ENCODE results near the gene PTPRM.

PTPRM gene

DNA sequence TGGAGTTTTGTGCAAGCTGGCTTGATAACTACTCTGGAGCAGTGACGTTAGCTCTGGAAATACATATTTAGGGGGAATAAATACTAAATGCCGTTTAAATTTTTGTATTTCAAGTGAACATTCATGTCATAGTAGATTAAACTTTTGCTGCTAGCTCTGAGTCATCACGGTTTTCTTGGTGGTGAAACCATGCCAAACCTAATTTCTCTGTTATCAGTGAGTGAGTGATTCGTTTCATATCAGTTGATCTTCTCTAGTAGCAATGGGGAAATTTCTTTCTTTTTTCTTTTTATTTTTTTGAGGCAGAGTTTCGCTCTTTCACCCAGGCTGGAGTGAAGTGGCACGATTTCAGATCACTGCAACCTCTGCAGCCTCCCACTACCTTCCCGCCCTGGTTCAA is 211.1 kb downstream of the PTPRM start:
- H4K20me1 ChIP-seq (ENCODE audit: insufficient read depth, low read length): no peaks in the 10 kb centered on the region
- H3K4me3 ChIP-seq (ENCODE audit: low read length): no peak overlapping the region
- no peaks in the 10 kb centered on the region for H3K36me3 ChIP-seq (replicated peaks; ENCODE audit: insufficient read depth, low read length)
- H3F3A ChIP-seq (ENCODE audit: insufficient read depth, low read length): 0 out of 2 replicates have a peak, but pooled peaks cover 6% of the 10 kb centered on the region
- no peaks in the 10 kb centered on the region for H3K9me3 ChIP-seq (replicated peaks; ENCODE audit: insufficient read depth, low read length)
- H2AFZ ChIP-seq (ENCODE audit: low read length): no peak overlapping the region
- H3K9ac ChIP-seq (ENCODE audit: low read length): no peak overlapping the region
- no peak overlapping the region for H3K27ac ChIP-seq (ENCODE audit: low read length)
- no peaks in the 10 kb centered on the region for H3K79me2 ChIP-seq (ENCODE audit: low read length)
- no peaks in the 10 kb centered on the region for H3K9me2 ChIP-seq (replicated peaks; ENCODE audit: insufficient read depth, low read length)
- no peak for TF ChIP-seq EZH2 (optimal IDR thresholded peaks at IDR 0.05; ENCODE audit: low read depth, low read length)
- no peak for TF ChIP-seq EZH2phosphoT487 (IDR thresholded peaks at IDR 0.05; ENCODE audit: low read length)
- TF ChIP-seq, protein P1, sequence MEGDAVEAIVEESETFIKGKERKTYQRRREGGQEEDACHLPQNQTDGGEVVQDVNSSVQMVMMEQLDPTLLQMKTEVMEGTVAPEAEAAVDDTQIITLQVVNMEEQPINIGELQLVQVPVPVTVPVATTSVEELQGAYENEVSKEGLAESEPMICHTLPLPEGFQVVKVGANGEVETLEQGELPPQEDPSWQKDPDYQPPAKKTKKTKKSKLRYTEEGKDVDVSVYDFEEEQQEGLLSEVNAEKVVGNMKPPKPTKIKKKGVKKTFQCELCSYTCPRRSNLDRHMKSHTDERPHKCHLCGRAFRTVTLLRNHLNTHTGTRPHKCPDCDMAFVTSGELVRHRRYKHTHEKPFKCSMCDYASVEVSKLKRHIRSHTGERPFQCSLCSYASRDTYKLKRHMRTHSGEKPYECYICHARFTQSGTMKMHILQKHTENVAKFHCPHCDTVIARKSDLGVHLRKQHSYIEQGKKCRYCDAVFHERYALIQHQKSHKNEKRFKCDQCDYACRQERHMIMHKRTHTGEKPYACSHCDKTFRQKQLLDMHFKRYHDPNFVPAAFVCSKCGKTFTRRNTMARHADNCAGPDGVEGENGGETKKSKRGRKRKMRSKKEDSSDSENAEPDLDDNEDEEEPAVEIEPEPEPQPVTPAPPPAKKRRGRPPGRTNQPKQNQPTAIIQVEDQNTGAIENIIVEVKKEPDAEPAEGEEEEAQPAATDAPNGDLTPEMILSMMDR (IDR thresholded peaks at IDR 0.05; ENCODE audit: low read length): no peak
- peaks cover 17% of the 10 kb centered on the region for H3K4me1 ChIP-seq (ENCODE audit: low read length)
- no peaks in the 10 kb centered on the region for H3K27me3 ChIP-seq (replicated peaks; ENCODE audit: insufficient read depth, low read length)
- DNase-seq: no peak
- H3K4me2 ChIP-seq (ENCODE audit: low read depth, low read length): no peak overlapping the region

DNA sequence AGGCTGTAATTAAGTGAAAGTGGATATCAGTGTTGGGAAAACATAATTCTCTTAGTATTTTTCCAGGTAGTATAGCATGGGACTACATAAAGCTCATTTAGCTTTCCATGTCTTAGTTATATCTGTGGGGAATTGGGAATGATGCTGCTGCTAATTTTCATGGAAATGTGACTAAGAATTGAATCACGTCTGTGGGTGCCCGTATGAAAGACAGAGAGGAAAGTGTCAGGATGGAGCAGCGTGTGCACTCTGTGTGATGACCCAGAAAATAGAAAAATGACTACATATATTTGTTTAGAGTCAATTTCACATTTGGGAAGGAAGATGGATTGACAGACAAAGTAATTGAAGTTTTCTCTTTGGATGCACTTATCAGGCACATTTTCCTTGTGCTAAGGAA is 212.1 kb downstream of the PTPRM start:
- Histone ChIP-seq H3K36me3 (replicated peaks; ENCODE audit: insufficient read depth, low read length) (no peaks in the 10 kb centered on the region), H3K27me3 (replicated peaks; ENCODE audit: insufficient read depth, low read length) (no peaks in the 10 kb centered on the region), H3K9me2 (replicated peaks; ENCODE audit: insufficient read depth, low read length) (no peaks in the 10 kb centered on the region), H3K4me1 (ENCODE audit: low read length) (peaks cover 16% of the 10 kb centered on the region; the same call in 1 of the 2 replicates), H3K9me3 (replicated peaks; ENCODE audit: insufficient read depth, low read length) (no peaks in the 10 kb centered on the region), H3K4me2 (ENCODE audit: low read depth, low read length) (no peak overlapping the region), H3K27ac (ENCODE audit: low read length) (no peak overlapping the region), H3K4me3 (ENCODE audit: low read length) (no peak overlapping the region), H2AFZ (ENCODE audit: low read length) (no peak overlapping the region), H4K20me1 (ENCODE audit: insufficient read depth, low read length) (no peaks in the 10 kb centered on the region), H3F3A (ENCODE audit: insufficient read depth, low read length) (0 out of 2 replicates have a peak, but pooled peaks cover 6% of the 10 kb centered on the region), H3K79me2 (ENCODE audit: low read length) (no peaks in the 10 kb centered on the region), H3K9ac (ENCODE audit: low read length) (no peak overlapping the region)
- DNase-seq: no peak
- TF ChIP-seq, protein P1 (IDR thresholded peaks at IDR 0.05; ENCODE audit: low read length): no peak
- no peak for TF ChIP-seq EZH2phosphoT487 (IDR thresholded peaks at IDR 0.05; ENCODE audit: low read length)
- no peak for TF ChIP-seq EZH2 (optimal IDR thresholded peaks at IDR 0.05; ENCODE audit: low read depth, low read length)

DNA sequence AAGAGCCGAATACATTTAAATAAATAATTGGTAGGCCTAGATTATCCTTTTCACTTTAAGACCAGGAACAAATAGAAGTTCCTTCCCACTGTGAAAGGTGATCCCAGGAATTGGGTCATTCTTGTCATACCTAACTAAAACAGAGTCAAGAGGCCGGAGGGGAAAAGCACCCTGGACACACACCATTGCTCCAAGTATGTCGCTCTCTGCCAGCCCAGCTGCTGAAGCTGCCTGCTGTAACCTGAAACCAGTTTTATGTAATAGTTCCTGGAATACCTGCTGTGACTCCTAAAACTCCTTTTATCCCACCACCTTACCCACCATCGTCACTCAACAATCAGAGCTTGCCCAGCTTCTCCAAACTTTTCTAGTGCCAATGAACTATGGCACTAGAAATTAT is 217.1 kb downstream of the PTPRM start:
- no peak overlapping the region for H2AFZ ChIP-seq (ENCODE audit: low read length)
- H3K27ac ChIP-seq (ENCODE audit: low read length): no peak overlapping the region
- H3F3A ChIP-seq (ENCODE audit: insufficient read depth, low read length): no peaks in the 10 kb centered on the region
- H3K9me3 ChIP-seq (replicated peaks; ENCODE audit: insufficient read depth, low read length): no peaks in the 10 kb centered on the region
- no peaks in the 10 kb centered on the region for H4K20me1 ChIP-seq (ENCODE audit: insufficient read depth, low read length)
- no peaks in the 10 kb centered on the region for H3K79me2 ChIP-seq (ENCODE audit: low read length)
- no peaks in the 10 kb centered on the region for H3K36me3 ChIP-seq (replicated peaks; ENCODE audit: insufficient read depth, low read length)
- no peaks in the 10 kb centered on the region for H3K9me2 ChIP-seq (replicated peaks; ENCODE audit: insufficient read depth, low read length)
- H3K9ac ChIP-seq (ENCODE audit: low read length): no peak overlapping the region
- TF ChIP-seq, protein P1 (IDR thresholded peaks at IDR 0.05; ENCODE audit: low read length): no peak
- TF ChIP-seq EZH2 (optimal IDR thresholded peaks at IDR 0.05; ENCODE audit: low read depth, low read length) (no peak), EZH2phosphoT487 (IDR thresholded peaks at IDR 0.05; ENCODE audit: low read length) (no peak)
- H3K27me3 ChIP-seq (replicated peaks; ENCODE audit: insufficient read depth, low read length): no peaks in the 10 kb centered on the region
- no peaks in the 10 kb centered on the region for H3K4me1 ChIP-seq (ENCODE audit: low read length)
- H3K4me2 ChIP-seq (ENCODE audit: low read depth, low read length): no peak overlapping the region
- H3K4me3 ChIP-seq (ENCODE audit: low read length): no peak overlapping the region
- DNase-seq: no peak
